ENCODE results near the gene C8B.

The C8B gene

DNA sequence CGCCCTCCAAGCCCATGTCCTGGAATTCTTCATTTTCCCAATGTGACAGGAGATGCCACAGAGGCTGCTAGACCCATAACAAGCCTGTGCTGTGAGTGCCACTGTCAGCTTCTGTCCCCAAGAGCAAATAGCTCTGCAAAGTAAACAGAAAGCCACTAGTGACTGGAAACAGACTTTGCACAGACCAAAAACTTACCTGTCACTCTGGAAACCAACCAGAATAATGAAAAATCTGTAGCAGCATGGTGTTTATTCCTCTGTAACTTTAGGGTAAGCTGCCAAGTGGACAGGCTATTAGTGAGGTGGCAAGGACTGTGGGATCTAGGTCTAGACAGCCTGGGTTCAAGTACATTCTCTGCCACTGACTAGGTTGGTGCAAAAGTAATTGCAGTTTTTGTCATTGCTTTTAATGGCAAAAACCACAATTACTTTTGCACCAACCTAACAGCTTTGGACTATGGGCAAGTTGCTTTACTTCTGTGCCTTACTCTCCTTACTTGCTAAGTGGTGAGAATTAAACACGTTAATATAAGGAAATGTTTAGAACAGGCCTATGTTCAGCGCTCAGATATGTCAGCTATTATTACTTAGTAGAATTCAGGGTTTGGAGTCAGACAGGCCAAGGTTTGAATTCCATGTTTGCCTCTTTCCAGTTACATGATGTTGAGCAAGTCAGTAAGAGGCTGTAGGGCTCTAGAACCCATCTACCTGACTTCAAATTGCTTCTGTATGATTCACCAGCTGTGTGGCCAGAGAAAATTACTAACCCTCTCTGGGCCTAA, at the start of gene C8B:
C8B (minus strand) TSS at position 100 of the 782 bp plus-strand sequence; CDS start at position 33, 67 bp downstream.
- no peak for DNase-seq (ENCODE audit: low spot score)

DNA sequence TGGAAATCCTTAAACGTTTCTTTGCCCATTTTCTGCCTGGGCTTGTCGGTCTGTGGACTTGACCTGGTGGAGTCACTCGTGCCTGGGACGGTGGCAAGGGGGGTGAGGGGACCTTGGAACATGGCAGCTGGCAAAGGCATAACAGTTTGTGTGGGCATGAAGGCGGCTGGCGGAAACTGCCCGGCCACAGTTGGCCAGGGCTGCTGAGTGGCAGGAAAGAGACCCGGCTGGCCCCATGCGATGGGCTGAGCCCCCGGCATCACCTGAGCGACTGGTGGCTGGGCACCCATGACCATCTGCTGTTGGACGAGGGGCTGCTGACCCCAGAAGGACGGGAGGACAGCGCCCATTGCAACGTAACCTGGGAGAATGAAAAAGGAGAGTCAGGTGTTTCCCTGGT, 49.3 kb upstream of the C8B start:
- no peak for DNase-seq (ENCODE audit: low spot score)

DNA sequence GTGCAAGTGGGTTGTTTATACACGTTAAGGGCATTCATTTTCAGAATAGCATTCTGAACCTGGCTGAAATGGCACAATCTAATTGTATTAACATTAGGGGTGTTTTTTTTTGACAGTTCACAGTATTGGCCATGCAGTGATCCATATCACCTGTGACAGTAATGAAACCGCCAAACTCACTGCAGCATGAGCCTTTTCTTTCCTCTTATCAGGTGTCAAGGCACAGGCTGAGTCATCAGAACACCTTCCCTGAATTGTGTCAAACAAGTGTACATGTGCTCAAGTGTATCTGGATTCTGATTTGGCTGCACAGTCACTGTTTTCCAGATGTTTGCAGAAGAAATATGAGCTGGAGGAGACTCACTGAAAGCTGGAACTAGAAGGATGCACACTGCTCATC, 47.7 kb upstream of the C8B start:
- no peak for DNase-seq (ENCODE audit: low spot score)

DNA sequence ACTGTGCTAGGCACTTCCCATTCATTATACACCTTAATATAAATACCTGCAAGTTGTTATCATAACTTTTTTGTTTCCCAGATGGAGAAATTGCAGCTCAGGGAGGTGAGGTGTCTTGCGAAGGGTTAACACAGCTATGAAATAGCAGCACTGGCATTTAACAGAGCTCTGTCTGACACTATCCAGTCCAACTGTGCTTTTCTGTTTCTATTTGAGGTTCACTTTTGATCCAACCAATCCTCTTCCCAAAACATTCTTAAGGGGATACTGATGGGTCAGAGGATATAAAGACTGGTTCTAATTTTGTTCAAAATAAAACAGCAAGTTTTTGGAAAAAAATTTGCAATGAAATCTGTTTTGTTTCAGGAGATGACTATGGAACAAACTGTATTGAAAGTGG, 46.5 kb upstream of the C8B start:
- no peak for DNase-seq (ENCODE audit: low spot score)

DNA sequence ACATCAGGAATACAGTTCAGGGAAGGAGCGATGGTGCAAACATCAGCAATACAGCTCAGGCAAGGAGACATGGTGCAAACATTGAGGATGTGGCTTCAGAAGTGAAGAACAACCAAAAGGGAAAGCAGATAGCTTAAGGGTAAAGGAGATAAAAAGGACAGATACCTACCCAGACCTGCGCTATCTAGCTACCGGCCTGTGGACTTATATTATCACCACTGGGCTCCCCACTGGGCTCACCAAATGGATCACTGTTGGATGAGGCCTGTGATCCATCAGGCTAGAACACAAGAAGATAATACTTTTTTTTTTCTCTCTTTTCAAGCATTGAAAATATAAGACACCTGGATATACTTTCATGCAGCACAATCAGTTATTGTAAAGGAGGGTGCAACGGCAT, 44.7 kb upstream of the C8B start:
- no peak for DNase-seq (ENCODE audit: low spot score)

DNA sequence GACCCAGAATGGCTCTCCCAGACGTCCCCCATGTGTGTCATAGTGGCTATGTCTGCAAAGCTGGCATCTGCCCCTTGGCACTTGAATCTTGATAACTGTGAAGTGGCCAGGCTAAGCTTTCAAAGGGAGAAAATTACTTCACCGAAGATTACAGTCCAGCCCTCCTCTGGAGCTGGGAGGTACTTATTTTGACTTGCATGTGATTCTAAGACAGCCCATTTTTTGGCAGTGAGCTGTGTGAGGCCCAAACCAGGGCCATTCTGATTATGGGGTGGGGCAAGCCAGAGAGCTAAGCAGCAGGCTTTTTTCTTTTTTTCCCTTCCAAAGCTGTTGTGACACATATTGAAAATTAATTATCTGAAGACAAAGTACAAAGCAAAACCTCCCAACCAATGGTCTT, 42.1 kb upstream of the C8B start:
- DNase-seq (ENCODE audit: low spot score) = no peak

DNA sequence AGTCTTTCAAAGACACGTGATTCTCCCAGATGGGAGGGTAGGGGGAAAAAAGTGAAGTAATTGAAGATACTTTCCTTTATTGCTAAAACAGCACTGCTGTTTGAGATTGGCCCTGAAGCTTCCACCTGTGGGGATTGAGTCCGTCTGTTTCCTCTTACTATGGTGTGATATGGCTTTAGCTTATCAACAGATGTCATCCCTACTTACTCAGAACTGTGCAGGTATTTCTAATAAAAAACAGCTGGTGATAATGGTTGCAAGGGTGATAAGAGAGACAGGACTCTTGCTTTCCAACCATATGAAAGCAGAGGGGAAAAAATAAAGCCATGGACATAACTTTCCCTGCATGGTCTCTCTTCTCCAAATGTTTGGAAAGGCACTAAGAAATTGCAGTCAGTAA, 41.7 kb upstream of the C8B start:
- DNase-seq (ENCODE audit: low spot score) = no peak

DNA sequence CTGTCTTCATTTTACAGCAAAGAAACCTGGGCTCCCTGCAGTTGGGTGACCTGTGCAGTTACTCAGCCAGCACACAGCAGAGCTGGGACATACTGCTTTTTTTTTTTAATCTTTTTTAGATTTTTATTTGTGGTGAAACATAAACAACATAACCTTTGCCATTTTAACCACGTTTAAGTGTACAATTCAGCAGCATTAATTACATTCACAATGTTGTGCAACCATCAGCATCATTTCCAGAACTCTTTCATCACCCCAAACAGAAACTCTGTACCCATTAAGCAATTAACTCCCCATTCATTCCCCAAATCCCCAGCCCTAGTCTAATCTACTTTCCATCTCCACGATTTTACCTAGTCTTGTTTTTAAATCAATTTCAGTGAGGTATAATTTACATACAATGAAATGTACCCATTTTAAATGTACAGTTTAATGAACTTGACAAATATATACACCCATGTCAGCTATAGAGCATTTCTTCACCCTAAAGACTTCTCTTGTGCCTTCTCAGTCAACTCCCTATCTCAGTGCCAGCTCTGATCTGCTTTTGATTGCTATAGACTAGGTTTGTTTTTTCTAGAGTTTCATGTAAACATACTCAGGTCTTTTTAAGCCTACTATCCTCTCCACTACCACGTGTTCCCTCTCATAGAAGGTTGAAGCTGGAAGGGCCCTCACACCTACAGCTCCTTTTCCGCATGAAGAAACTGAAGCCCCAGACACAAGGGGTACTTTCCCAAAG, 37.8 kb upstream of the C8B start:
- no peak for DNase-seq (ENCODE audit: low spot score)

DNA sequence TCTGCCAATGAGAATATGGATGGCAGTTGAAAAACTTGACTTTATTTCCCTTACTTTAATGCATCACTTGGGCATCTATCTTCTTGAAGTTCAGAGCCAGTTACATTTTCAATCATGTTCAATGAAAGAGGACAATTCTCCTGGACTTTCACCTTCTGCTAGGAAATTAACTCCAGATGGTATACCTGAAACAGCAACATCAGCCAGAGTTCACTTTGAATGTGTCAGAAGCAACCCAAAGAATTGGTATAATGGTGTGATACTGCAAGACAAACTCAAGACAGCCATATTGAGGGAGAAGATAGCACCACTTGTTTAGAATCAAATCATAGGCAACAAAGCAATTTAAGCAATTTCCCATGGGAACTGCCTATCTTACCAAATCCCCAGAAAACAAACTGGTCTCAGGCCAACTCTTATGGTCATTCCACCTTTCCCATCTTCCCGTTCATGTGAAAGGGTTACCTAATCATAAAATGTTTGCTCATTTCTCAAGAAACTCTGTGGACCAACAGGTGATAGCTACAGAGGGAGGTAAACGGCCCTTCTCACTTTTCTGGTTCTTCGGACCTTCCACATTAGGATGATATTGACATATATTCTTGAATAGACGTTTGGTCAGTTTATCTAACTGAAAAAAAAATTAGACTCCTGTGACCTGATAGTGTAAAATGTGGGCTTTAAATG, 29.7 kb upstream of the C8B start:
- no peak for DNase-seq (ENCODE audit: low spot score)

DNA sequence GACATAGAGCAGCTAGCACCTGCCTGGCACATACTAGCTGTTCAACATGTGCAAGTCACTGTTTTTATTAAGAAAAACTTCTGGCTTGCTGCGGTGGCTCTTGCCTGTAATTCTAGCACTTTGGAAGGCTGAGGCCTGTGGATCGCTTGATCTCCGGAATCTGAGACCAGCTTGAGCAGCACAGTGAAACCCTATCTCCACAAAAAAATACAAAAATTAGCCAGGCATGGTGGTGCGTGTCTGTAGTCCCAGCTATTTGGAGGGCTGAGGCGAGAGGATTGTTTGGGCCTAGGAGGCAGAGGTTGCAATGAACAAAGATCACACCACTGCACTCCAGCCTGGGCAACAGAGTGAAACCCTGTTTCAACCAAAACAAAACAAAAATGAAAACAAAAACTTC, 27.7 kb upstream of the C8B start:
- DNase-seq (ENCODE audit: low spot score) = no peak

DNA sequence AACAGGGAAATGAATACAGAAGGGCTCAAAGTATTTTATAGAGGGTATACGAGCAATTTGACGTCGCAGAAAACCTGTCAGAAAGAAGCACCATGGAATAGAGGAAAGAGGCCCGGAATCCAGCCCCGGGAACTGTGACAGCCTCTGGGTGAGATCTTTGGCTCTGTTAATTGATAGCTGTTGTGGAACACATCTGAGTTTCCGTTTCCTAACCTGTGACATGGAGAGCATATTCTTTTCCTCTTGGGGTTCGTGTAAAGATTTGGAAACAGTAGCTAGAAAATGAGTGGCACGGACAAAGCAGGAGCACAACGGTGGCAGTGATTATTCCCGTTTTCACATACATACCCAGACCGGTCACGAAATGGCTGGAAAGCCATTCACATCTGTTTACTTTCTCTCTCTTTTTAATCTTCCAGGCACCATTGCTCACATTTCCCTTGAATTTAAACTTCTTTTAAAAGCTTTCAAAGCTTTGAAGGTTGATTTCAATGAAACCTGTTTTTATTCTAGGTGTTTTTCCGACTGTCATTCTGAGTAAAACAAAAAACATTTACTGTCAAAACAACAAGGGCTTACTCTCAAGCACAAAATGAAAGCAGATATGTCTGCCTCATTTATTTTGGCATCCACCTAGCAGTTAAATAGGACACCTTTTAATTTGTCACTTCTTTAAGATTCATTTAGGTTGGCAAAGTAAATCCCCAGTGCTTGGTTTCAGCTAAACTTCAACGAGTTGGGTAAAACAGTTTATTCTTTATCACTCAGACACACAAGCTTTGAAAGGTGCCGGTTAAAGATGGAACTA, 26.7 kb upstream of the C8B start:
- DNase-seq (ENCODE audit: low spot score) = no peak

DNA sequence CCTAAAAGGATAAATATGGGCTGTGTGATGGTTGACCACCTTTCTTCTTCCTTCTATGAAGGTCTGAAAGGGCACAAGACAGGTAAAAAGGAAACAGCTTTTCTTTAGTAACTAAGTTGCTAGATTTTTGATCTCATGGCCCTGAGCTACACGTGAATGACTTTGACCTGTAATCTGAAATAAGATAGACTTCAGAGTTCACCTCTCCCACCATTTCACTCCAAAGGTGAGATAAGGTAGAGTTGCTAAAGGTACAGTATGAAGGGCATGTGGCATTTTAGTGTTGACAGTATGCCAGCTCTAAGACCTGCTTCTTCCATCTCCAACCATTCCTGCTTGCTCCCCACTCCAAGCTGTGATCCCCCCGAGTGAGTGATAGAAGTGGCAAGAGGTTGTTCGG, 25.8 kb upstream of the C8B start:
- no peak for DNase-seq (ENCODE audit: low spot score)

DNA sequence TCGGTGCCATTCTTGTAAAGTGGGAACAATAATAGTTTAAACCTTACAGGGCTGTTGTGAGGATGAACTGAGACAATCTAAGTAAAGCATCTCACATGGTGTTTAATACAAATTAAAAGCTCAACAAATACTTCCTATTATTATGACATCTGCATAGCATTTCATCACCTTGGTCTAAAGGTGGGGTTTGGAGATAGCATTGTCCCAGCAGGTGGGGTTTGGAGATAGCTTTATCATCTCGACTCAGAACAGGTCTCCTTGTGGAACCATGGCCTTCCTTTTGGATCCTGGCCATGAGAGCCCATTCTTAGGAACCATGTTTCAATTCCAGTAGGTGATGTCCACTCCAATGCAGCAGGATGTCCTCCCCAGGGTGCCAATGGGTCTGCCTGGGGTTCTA, 20.6 kb upstream of the C8B start:
- no peak for DNase-seq (ENCODE audit: low spot score)

DNA sequence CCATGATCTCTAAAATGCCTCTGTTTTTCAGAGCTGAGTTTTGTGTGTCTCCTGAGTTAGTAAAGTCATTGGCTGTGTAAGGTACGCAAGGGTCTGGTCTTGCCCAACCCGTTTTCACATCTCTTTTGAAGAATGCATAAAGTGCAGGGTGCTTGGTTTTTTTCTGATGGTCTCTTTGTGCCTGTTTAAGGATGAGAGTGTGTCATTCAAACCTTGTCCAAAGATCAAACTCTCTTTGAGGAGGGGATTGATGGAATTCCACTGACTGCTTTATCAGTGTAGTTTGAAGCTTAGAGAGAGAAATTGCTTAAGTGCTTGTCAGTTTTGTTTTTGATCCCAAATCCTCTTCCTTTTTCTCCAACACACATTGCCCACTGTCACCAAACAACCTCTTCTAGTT, 20.0 kb upstream of the C8B start:
- DNase-seq (ENCODE audit: low spot score) = no peak

DNA sequence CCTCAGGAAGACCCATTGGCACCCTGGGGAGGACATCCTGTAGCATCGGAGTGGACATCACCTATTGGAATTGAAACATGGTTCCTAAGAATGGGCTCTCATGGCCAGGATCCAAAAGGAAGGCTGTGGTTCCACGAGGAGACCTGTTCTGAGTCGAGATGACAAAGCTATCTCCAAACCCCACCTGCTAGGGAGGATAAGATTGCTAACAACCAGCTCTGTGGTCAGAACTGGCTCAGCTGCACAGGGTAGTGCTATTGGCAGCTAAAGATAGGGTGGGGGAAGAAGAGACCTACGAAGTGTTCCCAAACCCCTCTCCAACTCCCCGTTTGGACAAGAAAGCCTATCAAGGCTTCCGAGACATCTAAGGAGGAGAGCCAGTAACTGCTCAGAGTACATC, 17.7 kb upstream of the C8B start:
- DNase-seq (ENCODE audit: low spot score) = no peak

DNA sequence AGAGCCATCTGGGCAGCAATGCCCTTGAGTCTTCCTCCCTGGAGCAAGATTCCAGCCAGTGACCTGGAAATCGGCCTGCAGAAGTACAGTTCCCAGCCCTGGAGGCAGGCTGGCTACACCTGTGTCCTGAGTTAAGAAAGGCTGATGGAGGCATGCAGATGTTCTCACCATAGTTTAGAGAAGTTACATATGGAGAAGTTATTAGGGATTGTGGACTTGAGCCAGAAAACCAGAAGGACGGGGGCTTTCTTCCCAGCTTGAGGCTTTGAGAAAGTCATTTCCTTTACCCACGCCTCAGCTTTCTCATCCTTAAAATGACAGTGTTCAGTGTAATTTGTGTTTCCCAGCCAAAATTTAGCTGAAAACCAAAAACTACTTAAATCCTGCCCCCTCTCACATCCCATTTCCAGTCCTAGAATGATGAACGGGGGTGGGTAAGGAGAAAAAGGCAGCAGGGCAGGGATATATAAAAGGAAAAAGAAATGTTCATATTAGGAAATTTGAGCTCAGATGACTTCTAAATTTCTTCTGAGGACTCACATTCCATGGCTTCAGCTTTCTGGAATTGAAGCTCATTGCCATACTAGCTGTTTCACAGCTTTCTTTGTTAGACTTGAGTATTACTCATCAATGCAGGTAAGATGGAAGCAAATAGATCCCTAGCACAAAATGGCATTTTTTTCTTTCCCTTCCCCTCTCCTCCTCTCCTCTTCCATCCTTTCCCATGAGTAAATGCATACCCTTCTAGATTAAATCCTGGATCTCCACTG, 14.4 kb upstream of the C8B start:
- no peak for DNase-seq (ENCODE audit: low spot score)

DNA sequence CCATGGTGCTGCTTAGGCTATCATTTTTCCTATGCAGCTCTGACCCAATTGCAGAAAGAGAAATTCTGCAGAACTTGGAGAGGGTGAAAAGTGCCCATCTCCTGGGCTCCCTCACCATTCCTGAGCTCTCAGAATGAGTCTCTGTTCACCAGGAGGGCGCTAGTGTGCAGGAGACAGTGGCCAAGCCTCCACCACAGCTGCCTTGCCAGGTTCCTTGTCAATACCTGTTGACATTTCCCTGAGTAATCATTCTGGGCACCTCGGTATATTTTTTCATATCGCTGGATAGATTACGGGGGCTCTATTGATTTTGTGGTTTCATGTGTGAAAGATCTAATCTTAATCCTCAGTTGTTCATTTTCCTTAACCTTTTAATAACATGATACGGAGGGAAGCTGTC, 13.0 kb upstream of the C8B start:
- no peak for DNase-seq (ENCODE audit: low spot score)

DNA sequence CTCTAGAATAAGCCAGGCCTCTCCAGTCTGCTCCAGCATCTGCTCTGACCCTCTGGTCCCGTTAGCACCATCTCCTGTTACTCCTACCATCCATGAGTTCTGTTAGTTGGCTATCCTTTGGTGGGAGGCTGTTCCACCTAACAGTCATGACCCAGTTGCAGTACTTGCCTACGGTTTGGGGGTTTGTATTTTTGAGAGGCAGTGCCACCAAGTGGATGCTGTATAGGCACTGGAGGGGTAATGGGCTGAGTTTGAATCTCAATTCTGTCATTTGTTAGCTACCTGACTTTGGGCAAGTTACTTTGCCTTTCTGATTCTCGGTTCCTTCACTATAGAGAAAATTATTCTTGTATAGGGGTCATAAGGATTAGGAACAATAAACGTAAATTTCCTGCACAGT, 12.1 kb upstream of the C8B start:
- no peak for DNase-seq (ENCODE audit: low spot score)

DNA sequence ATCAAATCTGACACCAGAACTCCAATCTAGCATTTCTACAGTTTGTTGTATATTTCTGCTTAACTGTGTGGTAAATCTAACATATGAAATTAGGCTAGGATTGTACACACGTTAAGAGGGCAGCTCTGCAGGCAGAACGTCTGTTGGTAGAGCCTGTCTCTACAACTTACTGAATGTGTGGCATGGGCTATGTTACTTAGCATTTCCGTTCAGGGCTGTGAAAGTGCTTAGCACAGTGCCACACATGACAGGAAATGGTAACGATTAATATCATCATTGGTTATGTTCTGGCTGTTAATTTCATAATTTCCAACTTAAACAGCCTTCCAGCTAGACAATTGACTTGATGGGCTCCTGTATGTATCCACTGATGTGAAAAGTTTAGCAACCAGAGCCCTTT, 9.6 kb upstream of the C8B start:
- DNase-seq (ENCODE audit: low spot score) = no peak

DNA sequence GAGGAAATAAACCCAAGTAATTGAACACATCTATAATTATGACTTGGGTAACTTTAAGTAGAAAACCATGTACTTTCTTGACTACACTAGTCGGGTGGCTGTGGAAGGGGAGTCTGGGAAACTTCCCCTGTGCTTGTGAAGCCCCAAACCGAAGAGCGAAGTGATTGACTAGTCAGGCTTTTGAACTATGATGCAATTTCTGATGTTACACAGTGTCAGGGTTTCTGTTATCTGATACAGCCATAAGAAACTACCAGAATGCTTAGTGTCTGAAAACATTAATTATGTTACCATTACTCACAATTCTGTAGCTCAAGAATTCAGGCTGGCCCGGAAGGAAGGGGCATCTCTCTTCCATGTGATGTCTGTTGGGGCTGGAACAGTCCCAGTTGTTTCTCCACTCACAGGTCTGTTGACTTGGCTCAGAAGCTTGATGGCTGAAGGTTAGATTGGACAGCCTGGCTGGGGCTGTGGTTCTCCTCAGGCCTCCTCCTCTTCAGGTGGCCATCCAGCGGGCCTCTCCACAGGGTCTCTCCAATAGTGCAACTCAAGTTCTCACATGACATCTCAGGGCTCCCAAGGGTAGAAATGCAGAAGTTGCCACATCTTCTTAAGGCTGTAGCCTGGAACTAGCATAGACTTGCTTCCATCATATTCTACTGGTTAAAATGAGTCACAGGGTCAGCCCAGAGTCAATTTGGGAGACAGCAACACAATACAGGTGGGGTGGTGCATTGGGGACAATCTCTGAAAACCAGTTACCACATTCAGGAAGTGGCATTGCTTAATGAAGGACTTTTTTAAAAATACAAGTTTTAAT, 8.3 kb upstream of the C8B start:
- no peak for DNase-seq (ENCODE audit: low spot score)

DNA sequence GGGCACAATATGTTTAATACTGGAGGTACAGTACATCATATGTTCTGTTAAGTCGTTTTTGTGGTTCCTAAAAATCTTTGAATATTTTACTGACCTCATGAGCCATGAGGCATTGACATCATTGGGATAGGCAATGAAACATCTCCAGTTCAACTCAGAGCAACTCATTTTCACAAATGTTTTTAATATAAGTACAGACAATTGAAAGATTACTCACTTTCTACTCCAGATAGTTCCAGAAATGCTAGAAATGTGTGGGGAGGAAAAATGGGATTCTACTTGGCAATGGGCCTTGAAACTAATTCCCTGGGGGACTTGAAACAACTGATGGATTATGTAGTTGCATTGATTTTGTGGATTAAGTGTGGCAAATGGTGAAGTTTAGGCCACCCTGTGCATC, 7.2 kb upstream of the C8B start:
- DNase-seq (ENCODE audit: low spot score) = no peak
